IMR-90 (cell line): ENCODE results near the gene TNFSF13B. TPM values are rescaled to one million over a fixed set of nuclear protein-coding genes. Genes with fewer than 3 reads are reported as not detected.

ENCODE experiments used
- ATAC-seq: fragments of 200-7000 bp; cut with Tn5 transposase; 2 replicates; pipeline ENCODE4 v1.9.1; 2020; ENCODE audit warnings: low read depth, mild to moderate bottlenecking, moderate library complexity
- BruUV-seq: library from RNA; stranded (reverse); fragments of 400-500 nt; replicated peaks from 2 replicates; lab custom pipeline; 2021; lab: Mats Ljungman, UMichigan
- CTCF ChIA-PET: fragments of 300-600 bp; formaldehyde crosslinking; extraction: SDS; loops from one replicate; lab custom pipeline; 2021; ENCODE audit warnings: antibody characterized with exemption; lab: Yijun Ruan, JAX
- POLR2A ChIA-PET: fragments of 300-600 bp; sonication (Branson Sonifier 250); formaldehyde crosslinking; loops from one replicate; lab custom pipeline; 2022; ENCODE audit warnings: antibody characterized with exemption; ENCODE audit not compliant: unreplicated experiment; lab: Charles Lee
- DNase-seq: peaks from one replicate; pipeline ENCODE4 v3.0.0; 2013
- H2AFZ ChIP-seq: replicated peaks from 2 replicates; pipeline ENCODE3; 2013; ENCODE audit warnings: low read length, mild to moderate bottlenecking; ENCODE audit not compliant: poor library complexity
- H2AK5ac ChIP-seq: 2 replicates; pipeline ENCODE4 v1.6.1; 2013; ENCODE audit warnings: low read depth, low read length, inconsistent platforms
- H2AK9ac ChIP-seq: replicated peaks from 2 replicates; pipeline ENCODE3; 2013; ENCODE audit warnings: mild to moderate bottlenecking, low read depth, low read length, moderate library complexity; ENCODE audit not compliant: poor library complexity
- H2BK120ac ChIP-seq: 2 replicates; pipeline ENCODE4 v1.6.1; 2013; ENCODE audit warnings: low read depth, low read length, inconsistent platforms
- H2BK15ac ChIP-seq: 3 replicates; pipeline ENCODE4 v1.6.1; 2013; ENCODE audit warnings: low read depth, low read length, inconsistent platforms
- H2BK20ac ChIP-seq: 2 replicates; pipeline ENCODE4 v1.6.1; 2013; ENCODE audit warnings: low read depth, mild to moderate bottlenecking, inconsistent platforms, low read length, moderate library complexity
- H2BK5ac ChIP-seq: 2 replicates; pipeline ENCODE4 v1.6.1; 2013; ENCODE audit warnings: mild to moderate bottlenecking, low read depth, low read length, inconsistent platforms; ENCODE audit not compliant: poor library complexity, severe bottlenecking
- H3K14ac ChIP-seq: replicated peaks from 2 replicates; pipeline ENCODE4 v1.6.1; 2013; ENCODE audit warnings: low read depth, low read length, inconsistent platforms
- H3K18ac ChIP-seq: 2 replicates; pipeline ENCODE4 v1.6.1; 2013; ENCODE audit warnings: low read depth, low read length, control low read depth
- H3K23ac ChIP-seq: 2 replicates; pipeline ENCODE4 v1.6.1; 2013; ENCODE audit warnings: low read depth, low read length, inconsistent platforms
- H3K27ac ChIP-seq: 2 replicates; pipeline ENCODE4 v1.5.1; 2013; ENCODE audit warnings: mild to moderate bottlenecking, control low read depth, low read length; ENCODE audit not compliant: insufficient read depth
- H3K27me3 ChIP-seq: 2 replicates; pipeline ENCODE4 v1.6.1; 2013; ENCODE audit warnings: low read length; ENCODE audit not compliant: control insufficient read depth, insufficient read depth
- H3K36me3 ChIP-seq: 2 replicates; pipeline ENCODE4 v1.6.1; 2013; ENCODE audit warnings: low read length, mixed read lengths; ENCODE audit not compliant: control insufficient read depth, insufficient read depth
- H3K4ac ChIP-seq: 2 replicates; pipeline ENCODE4 v1.6.1; 2013; ENCODE audit warnings: low read depth, low read length, inconsistent platforms
- H3K4me1 ChIP-seq: 2 replicates; pipeline ENCODE4 v1.6.1; 2013; ENCODE audit warnings: low read length, mixed read lengths; ENCODE audit not compliant: control insufficient read depth, insufficient read depth
- H3K4me2 ChIP-seq: 2 replicates; pipeline ENCODE4 v1.6.1; 2013; ENCODE audit warnings: low read depth, mild to moderate bottlenecking, control low read depth, low read length, moderate library complexity
- H3K4me3 ChIP-seq: 2 replicates; pipeline ENCODE4 v1.5.1; 2013; ENCODE audit warnings: low read depth, mild to moderate bottlenecking, control low read depth, low read length, moderate library complexity; ENCODE audit not compliant: insufficient read depth
- H3K56ac ChIP-seq: 2 replicates; pipeline ENCODE4 v1.6.1; 2013; ENCODE audit warnings: low read length, inconsistent platforms; ENCODE audit not compliant: insufficient read depth; ENCODE audit errors: extremely low read depth
- H3K79me1 ChIP-seq, 2 experiments: 2 replicates each; pipeline ENCODE4 v1.6.1; 2013; ENCODE audit warnings: low read length in 2 of 2, inconsistent platforms in 1 of 2, low read depth in 1 of 2
- H3K9ac ChIP-seq: 2 replicates; pipeline ENCODE4 v1.6.1; 2013; ENCODE audit warnings: low read depth, low read length, control low read depth
- H3K9me1 ChIP-seq: 2 replicates; pipeline ENCODE4 v1.6.1; 2013; ENCODE audit warnings: low read length, inconsistent platforms; ENCODE audit not compliant: insufficient read depth
- H3K9me3 ChIP-seq: 2 replicates; pipeline ENCODE4 v1.6.1; 2013; ENCODE audit warnings: low read length; ENCODE audit not compliant: control insufficient read depth, insufficient read depth
- H4K20me1 ChIP-seq: 2 replicates; pipeline ENCODE4 v1.6.1; 2013; ENCODE audit warnings: low read length, inconsistent platforms; ENCODE audit not compliant: insufficient read depth
- H4K5ac ChIP-seq: 2 replicates; pipeline ENCODE4 v1.6.1; 2013; ENCODE audit warnings: mild to moderate bottlenecking, low read depth, low read length, control low read depth
- H4K8ac ChIP-seq, 2 experiments: 2 replicates each; pipeline ENCODE4 v1.6.1; 2013; ENCODE audit warnings: low read depth in 2 of 2, low read length in 2 of 2, control low read depth in 1 of 2, inconsistent platforms in 1 of 2
- H4K91ac ChIP-seq: 2 replicates; pipeline ENCODE4 v1.6.1; 2013; ENCODE audit warnings: low read depth, low read length, inconsistent platforms; ENCODE audit not compliant: insufficient read depth
- CTCF ChIP-seq: conservative IDR thresholded peaks from 2 replicates; pipeline ENCODE4 v1.5.1; 2012; ENCODE audit warnings: mild to moderate bottlenecking, low read depth, low read length, improper control_type of control experiment
- MAZ ChIP-seq: IDR thresholded peaks from 2 replicates; pipeline ENCODE4 v1.6.1; 2012; ENCODE audit warnings: low read depth, mild to moderate bottlenecking, low read length, improper control_type of control experiment, moderate library complexity, borderline replicate concordance
- NFE2L2 ChIP-seq: fragments of 150-350 bp; IDR thresholded peaks from 2 replicates; pipeline ENCODE4 v1.6.1; 2016; ENCODE audit warnings: low read depth, mild to moderate bottlenecking, low read length
- RCOR1 ChIP-seq: IDR thresholded peaks from 2 replicates; pipeline ENCODE4 v1.6.1; 2012; ENCODE audit warnings: mild to moderate bottlenecking, low read length, improper control_type of control experiment; ENCODE audit not compliant: insufficient replicate concordance
- RFX5 ChIP-seq: IDR thresholded peaks from 2 replicates; pipeline ENCODE4 v1.8.0; 2012; ENCODE audit warnings: low read depth, mild to moderate bottlenecking, low read length, moderate library complexity
- SMC3 ChIP-seq: fragments of 150-350 bp; IDR thresholded peaks from 2 replicates; pipeline ENCODE4 v1.6.1; 2016; ENCODE audit warnings: low read depth, mild to moderate bottlenecking, antibody characterized with exemption, low read length, moderate library complexity
- WGBS, 2 experiments: methylation state at CpG; one replicate each; pipeline versions ENCODE4 v1.1.5 to v1.1.7; 2013; ENCODE audit warnings: missing lambda C conversion rate in 2 of 2; ENCODE audit not compliant: insufficient read length in 1 of 2; ENCODE audit errors: extremely low coverage in 2 of 2; 5-methylcytosine and 5-hydroxymethylcytosine counted together
- dilution Hi-C: fragments of 300-500 bp; cut with HindIII; formaldehyde crosslinking; loops from one replicate; pipeline ENCODE4 v1.14.3; 2018; ENCODE audit warnings: low sequenced_read_pairs; ENCODE audit not compliant: unreplicated experiment
- in situ Hi-C: fragments of 300-500 bp; cut with MboI; formaldehyde crosslinking; loops from 3 replicates; pipeline ENCODE4 v1.14.3; 2019; ENCODE audit warnings: low sequenced_read_pairs, inconsistent platforms, mixed read lengths
- intact Hi-C: fragments of 100-400 bp; cut with micrococcal nuclease; formaldehyde crosslinking; loops from 2 replicates; pipeline ENCODE4 v1.10.0; 2022
- polyA plus RNA-seq, 3 experiments: library from polyadenylated mRNA; depleted of rRNA; stranded (reverse); fragments of >200 nt; gene quantifications; 2 replicates each; pipeline ENCODE4 v1.2.3, GENCODE V29; 2012; ENCODE audit warnings: low replicate concordance in 1 of 3
- total RNA-seq: library from RNA; depleted of rRNA; stranded (reverse); fragments of >200 nt; gene quantifications from 2 replicates; pipeline ENCODE4 v1.2.3, GENCODE V29; 2012

Gene TNFSF13B
- total and polyA plus RNA-seq, 2 of the 4 experiments (the other 2 are of a cell fraction) = 0.29 to 0.54 TPM

GRCh38 chr13:108304170-108305016 is 34.9 kb downstream of the TNFSF13B start:
- Histone ChIP-seq H3K4me1 (no peaks in the 10 kb centered on the region), H2BK120ac (no peak overlapping the region), H3K18ac (no peak overlapping the region), H3K14ac (no peak overlapping the region), H4K20me1 (no peaks in the 10 kb centered on the region), H2AK5ac (no peak overlapping the region), H3K9ac (no peak overlapping the region), H3K4me3 (no peak overlapping the region), H3K27ac (no peak overlapping the region), H2BK20ac (no peak overlapping the region), H2BK5ac (no peak overlapping the region), H3K79me1 (no peaks in the 10 kb centered on the region), H3K4me2 (no peak overlapping the region), H3K23ac (no peak overlapping the region), H3K9me3 (no peaks in the 10 kb centered on the region), H4K91ac (no peak overlapping the region), H2AFZ (no peak overlapping the region), H4K8ac (no peak overlapping the region), H3K9me1 (no peaks in the 10 kb centered on the region), H3K4ac (no peak overlapping the region), H3K56ac (no peak overlapping the region), H4K5ac (no peak overlapping the region), H3K36me3 (no peaks in the 10 kb centered on the region), H2BK15ac (no peak overlapping the region), H2AK9ac (no peak overlapping the region), H3K27me3 (no peaks in the 10 kb centered on the region)
- DNase-seq = no peak
- BruUV-seq = no TSS peak
- TF ChIP-seq RFX5 (no peak), NFE2L2 (no peak), CTCF (no peak), MAZ (no peak), RCOR1 (no peak), SMC3 (no peak)
- POLR2A ChIA-PET = no interaction called here
- dilution Hi-C loops (no loop called here), intact Hi-C loops (no loop called here), in situ Hi-C loops (no loop called here)
- WGBS, 2 experiments = no CpG with 5 or more reads among the region's 7 CpGs
- CTCF ChIA-PET = no interaction called here
- ATAC-seq = no peak
